Fibroblast of skin of scalp (primary cell): ENCODE data around the gene CLPSL2.

Experiments used
- DNase-seq: peaks from one replicate; pipeline ENCODE4 v3.0.0-alpha.2; 2013

CLPSL2 gene

DNA sequence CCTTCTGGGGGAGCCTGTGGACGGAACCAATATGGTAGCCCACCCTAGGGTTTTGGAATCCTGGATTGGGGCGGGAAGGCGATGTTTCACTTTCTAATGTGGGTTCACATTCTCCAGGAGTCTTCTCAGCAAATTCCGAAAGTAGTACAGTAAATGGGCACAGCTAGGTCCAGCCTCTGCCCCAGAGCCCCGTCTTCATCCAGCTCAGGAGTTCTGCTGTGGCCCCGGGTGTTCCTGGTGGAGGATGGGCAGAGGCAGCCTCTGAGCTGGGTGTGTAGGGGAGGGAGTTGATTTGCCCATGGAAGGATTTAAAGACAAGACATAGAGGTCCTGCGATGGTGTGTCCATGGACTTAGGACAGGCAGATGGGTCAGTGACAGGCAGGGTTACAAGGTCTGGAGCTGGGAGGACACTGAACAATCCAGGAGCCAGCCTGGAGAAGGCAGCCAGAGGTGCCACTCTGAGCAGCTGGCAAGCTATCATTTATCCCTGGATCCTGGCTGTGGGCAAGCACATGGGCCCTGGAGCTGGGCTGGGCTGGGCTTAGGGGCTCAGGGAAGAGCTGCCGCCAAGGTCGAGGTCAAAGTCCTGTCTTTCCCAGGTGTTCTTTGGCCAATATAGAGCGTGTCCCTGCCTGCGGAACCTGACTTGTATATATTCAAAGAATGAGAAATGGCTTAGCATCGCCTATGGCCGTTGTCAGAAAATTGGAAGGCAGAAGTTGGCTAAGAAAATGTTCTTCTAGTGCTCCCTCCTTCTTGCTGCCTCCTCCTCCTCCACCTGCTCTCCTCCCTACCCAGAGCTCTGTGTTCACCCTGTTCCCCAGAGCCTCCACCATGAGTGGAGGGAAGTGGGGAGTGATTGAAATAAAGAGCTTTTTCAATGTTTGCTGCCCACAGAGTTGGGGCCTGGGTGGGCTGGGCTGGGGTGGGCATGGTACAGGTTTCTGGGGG, 11.1 kb downstream of the CLPSL2 start:
- DNase-seq: no peak

DNA sequence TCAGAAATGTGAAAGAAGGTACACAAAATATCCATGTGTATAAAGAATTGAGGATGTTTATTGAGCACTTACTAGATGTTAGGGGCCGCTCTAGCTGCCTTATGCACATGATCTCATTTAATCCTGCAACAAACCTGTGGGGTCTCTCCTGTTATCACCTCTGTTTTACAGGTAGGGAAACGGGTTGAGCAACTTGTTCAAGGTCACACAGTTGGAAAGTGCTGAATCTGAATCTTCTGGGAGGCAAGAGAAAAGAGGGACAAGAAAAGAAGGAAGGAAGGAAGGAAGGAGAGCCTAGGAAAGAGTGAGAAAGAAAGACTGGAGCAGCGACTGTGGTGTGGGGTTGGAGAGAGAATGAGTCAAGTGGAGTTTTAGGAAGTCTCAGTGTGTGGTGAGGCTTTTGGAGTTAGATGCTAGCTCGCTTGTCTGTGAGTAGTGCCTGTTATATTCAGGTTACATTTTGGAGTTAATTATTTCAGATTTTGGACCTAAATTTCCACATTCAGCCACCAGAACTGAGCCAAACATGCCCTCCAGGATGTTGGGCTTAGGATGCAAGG, 12.1 kb downstream of the CLPSL2 start:
- no peak for DNase-seq

DNA sequence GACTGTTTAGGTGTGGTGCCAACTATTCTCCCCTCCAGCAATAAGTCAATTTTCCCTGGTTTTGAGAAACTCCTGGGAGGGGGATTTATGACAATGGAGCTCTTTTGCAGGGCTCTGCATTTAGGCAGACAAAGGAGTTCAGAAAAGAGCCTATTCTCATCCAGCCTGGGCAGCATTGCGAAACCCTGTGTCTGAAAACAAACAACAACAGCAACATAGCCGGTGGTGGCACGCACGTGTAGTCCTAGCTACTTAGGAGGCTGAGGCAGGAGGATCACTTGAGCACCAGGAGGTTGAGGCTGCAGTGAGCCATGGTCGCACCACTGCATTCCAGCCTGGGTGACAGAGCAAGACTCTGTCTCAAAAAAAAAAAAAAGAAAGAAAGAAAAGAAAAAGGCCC, 14.3 kb downstream of the CLPSL2 start:
- no peak for DNase-seq

DNA sequence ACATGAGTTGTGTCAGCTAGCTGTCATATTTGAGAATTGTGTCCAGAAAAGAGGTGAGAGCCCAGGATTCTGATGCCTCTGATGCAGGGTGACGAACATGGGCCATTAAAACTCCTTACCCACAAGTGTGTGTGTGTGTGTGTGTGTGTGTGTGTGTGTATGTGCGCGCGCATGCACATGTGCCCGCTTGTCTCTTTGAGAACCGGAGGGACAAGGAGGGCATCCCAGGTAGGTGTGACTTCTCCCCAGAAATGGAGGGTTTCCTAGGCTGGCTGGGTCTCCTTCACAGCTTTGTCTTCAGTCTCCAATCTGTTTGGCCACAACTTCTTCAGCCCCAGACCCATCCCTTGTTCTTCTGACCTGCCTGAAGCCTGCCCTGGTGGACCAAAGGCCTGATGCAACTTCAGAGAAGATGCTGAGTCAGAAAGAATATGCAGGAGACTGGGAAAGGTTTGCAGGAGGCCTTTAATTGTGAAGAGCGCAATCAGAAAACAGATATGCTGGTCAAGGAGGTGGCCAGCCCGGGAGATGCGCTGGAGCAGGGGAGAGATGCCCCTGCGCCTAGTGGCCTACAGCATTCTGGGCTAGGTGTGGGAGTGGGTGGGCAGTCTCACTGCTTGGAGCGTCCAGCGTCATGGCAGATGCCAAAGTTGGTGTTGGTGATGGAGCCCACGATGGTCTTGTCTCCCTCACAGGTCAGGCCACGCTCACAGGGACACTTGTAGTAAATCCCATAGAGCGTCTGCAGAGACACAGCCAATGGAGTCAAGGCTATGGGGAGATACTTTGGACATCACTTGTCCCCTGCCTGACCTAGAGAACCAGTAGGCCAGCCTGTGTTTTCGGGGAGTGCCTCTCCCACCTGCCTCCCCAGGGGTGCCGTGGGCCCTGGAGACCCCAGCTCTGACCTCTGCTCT, 18.4 kb downstream of the CLPSL2 start:
- no peak for DNase-seq

DNA sequence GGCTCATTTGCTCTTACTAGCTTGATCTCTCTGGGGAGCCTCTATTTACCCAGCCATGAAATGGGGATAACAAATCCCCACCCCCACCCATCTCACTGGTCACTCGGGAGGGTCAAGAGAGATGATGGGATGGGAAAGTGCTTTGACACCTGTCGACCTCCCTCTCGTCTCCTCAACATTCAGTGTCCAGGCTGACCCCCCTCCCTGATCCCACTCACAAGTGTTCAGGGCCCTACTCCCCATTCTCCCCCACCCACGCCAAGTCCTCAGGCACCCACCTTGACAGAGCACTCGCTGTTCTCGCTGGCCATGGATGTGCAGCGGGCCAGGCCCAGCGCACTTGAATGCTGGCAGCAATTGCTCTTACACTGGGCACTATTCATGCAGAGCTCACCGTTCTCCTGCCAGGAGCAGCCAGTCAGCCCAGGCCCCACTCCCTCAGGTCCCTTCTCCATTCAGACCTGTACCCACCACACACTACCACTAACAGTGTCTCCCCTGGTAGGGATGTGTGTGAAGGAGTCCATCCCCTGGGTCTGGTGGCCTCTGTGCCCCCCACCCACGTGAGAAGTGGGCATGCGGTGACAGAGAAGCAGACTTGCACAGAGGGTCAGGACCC, 19.2 kb downstream of the CLPSL2 start:
- DNase-seq: no peak

DNA sequence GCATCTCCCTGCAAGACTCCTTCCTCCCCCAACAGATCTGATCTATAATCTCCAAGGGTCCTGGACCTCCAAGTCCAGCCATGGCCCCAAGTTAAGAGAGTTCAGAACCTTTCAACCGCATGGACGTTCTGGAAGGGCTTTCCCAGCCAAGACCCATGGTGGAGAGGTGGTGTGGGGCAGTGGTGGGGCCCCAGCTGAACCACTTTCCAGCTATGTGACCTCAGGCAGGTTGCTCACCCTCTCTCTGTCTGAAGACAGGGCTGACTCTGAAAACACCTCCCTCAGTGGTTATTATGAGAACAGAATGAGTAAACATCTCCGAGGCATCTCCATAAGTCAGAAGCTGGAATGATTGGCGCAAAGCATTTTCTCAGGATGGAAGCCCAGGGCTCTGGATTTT, 19.8 kb downstream of the CLPSL2 start:
- no peak for DNase-seq

DNA sequence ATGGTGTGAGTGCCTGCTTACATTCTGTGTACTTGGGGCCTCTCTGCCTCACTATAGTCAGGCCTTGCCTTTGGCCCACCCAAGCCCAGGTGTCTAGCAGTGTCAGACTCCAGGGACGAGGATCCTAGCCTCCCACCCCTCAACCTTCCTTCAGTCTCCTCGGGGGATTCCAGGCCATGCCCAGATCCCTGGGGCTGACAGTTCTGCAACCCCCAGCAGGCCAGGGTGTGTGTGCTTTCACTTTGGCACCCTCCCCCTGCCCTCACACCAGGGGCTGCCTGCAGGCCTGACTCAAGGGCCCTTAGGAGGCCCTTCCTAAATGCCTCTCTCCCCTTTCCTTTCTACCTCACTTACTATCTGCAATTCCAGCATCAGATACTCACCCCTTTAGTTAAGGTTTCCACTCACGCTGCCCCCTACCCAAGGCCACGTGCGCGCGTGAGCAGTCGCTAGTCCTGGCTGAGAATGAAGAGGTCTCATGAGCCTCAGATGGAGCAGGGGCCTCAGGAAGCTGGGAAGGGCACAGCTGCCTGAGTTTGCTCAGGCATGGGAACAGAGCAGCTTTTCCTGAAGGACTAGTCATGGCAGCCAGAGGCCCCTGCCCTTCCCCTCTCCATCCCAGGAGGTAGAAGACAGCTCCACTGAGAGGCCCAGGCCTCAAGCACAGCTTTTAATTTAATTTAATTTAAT, 21.6 kb downstream of the CLPSL2 start:
- no peak for DNase-seq

DNA sequence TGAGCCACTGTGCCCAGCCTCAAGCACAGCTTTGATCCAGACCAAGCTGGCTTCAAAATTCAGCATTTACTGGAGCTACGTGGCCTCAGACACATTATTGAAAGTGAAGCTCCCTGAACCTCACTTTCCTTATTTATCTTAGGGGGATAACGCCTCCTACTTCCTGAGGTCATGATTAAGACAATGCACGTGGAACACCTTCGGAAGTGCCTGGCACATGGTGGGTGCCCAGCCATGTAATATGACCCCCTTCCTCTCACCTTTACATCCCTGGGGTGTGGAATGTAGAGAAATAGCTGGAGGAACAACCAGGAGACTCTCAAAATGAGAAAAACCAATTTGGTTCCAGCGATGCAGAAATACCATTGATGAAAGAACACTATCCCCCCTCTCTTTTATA, 22.3 kb downstream of the CLPSL2 start:
- no peak for DNase-seq

DNA sequence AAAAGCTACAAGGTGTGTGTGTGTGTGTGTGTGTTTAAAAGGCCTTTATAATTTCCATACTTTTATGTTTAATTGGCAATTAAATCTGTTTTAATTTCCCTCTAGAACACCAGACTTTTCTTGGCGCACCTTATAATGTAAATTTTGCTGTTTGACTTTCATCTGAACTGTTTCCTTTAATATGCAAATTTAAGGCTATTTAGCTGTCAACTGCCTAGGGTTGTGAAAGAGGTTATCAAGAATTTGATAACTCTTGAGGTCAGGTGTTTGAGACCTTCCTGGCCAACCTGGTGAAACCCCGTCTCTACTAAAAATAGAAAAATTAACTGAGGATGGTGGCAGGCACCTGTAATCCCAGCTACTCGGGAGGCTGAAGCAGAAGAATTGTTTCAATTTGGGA, 24.8 kb downstream of the CLPSL2 start:
- DNase-seq: no peak

DNA sequence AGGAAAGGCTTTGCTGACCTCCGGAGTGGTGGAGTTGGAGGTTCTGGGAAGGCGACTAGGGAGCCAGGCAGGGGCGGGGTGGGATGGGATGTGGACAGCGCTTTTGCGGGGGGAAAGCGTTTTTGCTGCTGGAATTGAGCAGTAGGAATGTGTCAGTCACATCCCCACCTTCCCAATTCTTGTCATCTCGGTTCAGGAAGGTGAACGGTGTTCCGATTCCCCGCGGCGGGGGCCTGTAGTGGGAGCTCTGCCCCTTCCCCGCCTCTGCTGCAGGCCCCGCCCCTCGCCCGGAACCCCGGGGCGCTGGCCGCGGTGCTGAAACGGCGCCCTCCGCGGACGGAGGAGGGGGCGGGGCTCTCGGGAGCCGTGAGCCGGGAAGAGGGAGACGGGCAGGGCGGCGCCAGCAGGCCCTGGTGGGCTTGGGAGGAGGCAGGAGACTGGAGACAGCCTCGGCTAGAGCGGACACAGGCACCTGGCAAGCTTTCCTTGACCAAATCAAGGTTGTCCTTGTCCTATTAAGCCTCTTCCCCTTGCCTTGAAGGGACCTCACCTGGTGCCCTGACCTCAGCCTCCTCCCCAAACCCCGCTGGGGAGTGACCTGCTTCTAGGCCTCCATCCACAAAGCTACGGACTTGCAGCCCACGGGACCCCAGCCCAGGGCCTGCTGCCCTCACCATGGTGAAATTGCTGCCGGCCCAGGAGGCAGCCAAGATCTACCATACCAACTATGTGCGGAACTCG, 28.8 kb downstream of the CLPSL2 start, which contains the start of gene LHFPL5:
Gene LHFPL5 (plus strand): TSS at position 357 of the 741 bp plus-strand sequence. CDS start 319 bp downstream, at position 676.
- peak; percentile 40 for DNase-seq

DNA sequence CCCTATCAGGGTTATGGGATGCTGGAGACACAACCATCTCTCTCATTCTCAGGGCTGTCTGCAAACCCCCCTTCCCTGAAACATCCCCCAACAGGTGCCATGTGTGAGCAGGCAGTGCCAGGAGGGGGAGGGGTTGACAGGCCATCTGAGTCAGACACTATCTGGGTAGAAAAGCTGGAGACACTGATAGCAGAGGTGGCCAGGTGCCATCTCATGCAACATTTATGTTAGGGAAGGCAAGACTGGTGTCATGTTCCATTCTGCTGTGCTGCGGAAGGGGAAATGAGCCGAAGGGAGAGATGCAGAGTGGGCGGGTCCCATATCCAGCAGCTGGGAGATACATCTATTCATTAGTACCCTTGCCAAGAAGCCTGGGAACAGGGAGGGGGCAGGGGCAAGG, 32.3 kb downstream of the CLPSL2 start:
- no peak for DNase-seq

DNA sequence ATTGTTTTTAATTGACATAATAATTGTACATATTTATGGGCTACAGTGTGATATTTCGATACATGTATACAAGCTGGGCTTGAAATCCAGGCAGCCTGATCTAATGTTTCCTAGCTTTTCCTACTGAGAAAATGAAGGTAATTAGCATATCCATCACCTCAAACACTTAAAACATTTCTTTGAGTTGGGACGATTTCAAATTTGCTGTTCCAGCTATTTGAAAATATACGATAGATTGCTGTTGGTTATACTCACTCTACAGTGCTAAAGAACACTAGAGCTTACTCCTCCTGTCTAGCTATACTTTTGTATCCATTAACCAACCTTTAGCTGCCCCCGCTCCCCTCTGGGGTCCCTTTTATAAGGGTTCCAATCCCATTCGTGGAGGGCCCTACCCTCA, 33.4 kb downstream of the CLPSL2 start:
- DNase-seq: no peak

DNA sequence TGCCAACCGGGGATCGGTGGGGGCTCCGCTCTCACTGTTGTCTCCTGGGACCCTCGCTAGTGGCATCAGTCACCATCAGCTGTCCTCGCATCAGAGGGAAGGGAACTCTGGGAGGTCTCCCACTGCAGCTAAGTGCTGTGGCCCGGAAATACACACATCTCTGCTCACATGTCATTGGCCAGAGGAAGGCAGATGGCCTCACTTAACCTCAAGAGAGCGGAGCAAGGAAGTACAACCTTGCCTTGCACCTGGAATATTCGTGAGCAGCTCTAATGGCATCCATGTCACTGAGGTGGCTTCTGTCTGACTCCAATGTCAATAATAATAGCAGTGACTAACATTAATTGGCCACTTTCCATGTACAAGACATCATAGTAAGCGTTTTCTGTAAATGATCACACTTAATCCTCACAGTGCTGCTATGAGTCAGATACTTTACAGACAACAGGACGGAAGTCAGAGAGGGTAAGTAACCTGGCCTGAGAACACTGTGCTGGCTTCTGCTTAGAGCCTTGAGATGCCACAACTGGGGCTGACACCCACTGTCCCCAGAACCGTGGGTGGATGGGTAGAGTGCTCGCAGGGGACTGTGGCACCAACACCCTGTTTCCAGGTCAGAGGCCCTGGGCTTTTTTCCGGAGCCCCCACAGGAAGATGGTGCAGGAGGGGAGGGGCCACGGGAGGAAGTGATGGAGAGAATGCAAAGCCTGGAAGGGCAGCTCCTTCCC, 34.7 kb downstream of the CLPSL2 start:
- peak; percentile 41 for DNase-seq

DNA sequence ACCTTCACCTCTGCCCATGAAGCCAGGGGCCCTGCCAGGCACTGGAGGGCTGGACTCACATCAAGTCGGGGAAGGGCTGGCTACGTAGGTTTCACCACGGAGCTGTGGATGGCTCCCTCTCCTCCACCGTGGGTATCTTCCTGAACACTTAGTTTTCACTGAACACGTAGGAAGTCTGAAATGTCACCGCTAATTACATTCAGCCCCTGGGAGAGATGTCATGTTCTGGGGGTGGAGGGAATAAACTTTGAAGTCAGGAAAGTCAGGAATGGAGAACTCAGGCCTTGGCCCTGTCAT, 35.2 kb downstream of the CLPSL2 start:
- no peak for DNase-seq

DNA sequence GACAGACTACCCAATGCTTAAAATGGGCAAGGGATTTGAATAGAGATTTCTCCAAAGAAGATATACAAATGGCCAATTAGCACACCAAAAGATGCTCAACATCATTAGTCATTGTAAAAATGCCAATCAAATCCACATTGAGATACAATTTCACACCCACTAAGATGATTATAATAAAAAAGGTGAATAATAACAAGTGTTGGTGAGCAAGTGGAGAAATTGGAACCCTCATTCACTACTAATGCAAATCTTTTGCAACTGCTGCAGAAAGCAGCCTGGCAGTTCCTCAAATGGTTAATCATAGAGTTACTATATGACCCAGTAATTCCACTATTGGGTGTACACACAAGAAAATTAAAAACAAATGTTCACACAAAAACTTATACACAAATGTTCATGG, 41.1 kb downstream of the CLPSL2 start:
- no peak for DNase-seq

DNA sequence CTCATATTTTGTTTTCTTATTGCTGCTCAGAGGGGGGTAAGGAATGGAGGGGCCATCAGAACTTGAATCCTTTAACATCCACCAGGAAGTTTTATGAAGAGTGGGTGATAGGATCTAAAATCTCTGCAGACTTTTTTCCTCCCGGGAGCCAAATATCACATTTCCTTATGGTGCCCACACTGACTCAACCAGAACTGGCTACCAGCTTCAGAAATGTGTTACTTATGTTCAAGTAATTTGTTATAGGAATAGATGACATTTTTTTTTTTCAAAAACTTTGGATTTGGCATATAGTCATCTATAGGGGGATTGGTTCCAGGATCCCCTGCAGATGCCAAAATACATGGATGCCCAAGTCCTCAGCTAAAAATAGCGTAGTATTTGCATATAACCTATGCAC, 47.2 kb downstream of the CLPSL2 start:
- no peak for DNase-seq

DNA sequence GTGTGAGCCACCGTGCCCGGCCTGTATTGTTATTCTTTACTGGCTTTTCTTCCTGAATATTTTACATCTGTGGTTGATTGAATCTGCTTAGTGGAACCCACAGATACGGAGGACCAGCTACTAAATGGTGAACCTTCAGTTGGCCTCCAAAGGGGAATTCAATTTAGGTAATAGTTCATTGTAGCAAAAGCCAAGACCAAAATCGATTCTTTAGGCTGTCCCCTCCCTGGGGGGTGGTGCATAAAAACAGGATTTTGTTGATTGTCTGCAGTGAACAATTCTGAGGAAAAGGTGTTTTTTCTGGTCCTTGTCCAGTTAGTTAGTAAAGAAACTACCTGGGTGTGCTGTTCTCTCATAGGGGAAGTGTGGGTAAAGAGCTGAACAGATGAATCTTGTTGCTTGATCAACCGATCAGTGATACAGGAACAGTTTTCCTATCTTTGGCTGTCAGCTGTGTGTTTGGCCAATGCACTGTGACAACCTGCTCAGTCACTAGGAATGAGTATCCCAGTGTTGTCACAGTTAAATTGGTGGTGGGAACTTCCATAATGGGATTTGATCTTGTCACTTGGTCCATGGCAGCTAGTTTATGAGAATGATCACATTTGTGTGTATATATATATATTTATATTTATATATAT, 48.3 kb downstream of the CLPSL2 start:
- DNase-seq: no peak
